NCI-H526 (cell line): ENCODE measurements around the gene RAPGEF2.
A peak's percentile ranks its signal among the peaks of the same experiment; 100 is the strongest.

ENCODE experiments used
- DNase-seq, 2 experiments: peaks; one replicate each; lab custom pipeline; 2025; lab: John Stamatoyannopoulos, UW

RAPGEF2 gene

DNA sequence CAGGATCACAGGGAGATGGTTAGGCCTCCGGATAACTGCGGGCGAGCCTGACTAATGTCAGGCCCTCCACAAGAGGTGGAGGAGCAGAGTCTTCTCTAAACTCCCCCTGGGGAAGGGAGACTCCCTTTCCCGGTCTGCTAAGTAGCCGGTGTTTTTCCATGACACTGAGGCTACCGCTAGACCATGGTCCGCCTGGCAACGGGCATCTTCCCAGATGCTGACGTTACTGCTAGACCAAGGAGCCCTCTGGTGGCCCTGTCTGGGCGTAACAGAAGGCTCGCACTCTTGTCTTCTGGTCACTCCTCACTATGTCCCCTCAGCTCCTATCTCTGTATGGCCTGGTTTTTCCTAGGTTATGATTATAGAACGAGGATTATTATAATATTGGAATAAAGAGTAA, 213.0 kb downstream of the RAPGEF2 start:
- peak in 1 of 2 experiments; percentile 22 for DNase-seq

GRCh38 chr4:159317203-159317602, 214.3 kb downstream of the RAPGEF2 start:
- no peak for DNase-seq

GRCh38 chr4:159319027-159319426, 216.1 kb downstream of the RAPGEF2 start:
- DNase-seq, result no peak

DNA sequence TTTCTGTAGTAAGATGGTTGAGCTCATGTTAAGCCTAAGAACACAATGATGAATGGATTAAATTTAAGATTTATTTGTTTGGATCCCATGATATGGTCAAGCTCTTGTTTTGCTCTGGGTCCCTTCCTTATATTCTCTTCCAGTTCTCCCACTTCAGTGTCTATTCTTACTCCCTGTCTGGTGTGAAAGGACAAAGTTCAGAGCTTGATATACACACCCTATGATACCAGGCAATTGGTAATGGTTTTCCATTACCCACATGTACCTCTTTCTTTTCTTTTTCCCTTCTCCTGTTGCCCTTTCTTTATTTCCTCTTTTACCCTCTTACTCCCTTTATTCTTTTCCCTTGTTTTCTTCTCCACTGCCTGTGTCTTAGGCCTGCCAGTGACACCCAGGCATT, 223.6 kb downstream of the RAPGEF2 start:
- no peak for DNase-seq

DNA sequence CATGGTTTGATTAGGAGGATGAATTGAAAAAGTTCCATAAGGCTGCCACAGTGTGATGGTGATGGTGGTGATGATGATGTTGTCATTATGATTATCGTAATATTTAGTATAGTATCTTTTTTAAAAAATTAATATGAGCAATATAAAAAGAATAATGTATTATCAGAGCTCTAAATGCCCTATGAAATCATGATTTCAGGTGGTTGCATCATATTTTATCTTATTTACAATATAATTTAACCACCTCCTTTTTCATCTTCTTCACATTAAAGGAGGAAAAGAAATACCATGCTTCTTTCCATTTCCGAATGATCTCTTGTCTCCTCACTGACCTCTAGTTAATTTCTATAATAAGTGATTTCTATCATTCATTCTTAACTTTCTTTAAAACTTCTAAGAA, 225.9 kb downstream of the RAPGEF2 start:
- no peak for DNase-seq

GRCh38 chr4:159334461-159334860, 231.6 kb downstream of the RAPGEF2 start:
- DNase-seq, result no peak

- no peak for DNase-seq
Observed at GRCh38 chr4:159337041-159337440, 234.2 kb downstream of the RAPGEF2 start.

DNA sequence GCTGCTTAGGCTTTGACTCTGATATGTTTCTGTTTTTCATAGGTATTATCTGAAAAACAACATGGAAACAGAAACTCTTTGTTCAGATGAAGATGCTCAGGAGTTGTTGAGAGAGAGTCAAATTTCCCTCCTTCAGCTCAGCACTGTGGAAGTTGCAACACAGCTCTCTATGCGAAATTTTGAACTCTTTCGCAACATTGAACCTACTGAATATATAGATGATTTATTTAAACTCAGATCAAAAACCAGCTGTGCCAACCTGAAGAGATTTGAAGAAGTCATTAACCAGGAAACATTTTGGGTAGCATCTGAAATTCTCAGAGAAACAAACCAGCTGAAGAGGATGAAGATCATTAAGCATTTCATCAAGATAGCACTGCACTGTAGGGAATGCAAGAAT, 238.6 kb downstream of the RAPGEF2 start:
- DNase-seq, result no peak

DNA sequence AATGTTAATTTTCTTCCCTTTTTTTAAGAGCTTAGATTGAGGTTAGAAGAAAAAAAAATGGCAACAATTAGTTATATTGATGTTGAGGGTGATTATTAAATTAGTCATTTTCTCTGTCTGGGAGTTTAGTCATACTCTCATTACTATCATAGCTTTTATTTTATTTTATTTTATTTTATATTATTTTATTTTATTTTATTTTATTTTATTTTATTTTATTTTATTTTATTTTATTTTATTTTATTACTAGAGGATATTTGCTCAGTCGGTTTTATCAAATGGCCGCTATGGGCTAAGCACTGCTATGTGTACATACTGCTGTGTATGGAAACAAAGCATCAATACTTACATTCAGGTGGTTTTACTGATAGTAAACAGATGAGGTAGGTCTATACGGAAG, 239.5 kb downstream of the RAPGEF2 start:
- no peak for DNase-seq

GRCh38 chr4:159343116-159343515, 240.2 kb downstream of the RAPGEF2 start:
- DNase-seq, result no peak

GRCh38 chr4:159344877-159345276, 242.0 kb downstream of the RAPGEF2 start:
- DNase-seq, result no peak

- DNase-seq, result no peak
Observed at GRCh38 chr4:159346681-159347080, 243.8 kb downstream of the RAPGEF2 start.

- DNase-seq, result no peak
Observed at GRCh38 chr4:159347813-159348212, 244.9 kb downstream of the RAPGEF2 start.

GRCh38 chr4:159349332-159349731, 246.5 kb downstream of the RAPGEF2 start:
- DNase-seq, result no peak

- no peak for DNase-seq
Observed at GRCh38 chr4:159352609-159353008, 249.7 kb downstream of the RAPGEF2 start.

GRCh38 chr4:159353422-159354116, 250.7 kb downstream of the RAPGEF2 start:
- DNase-seq, result no peak

DNA sequence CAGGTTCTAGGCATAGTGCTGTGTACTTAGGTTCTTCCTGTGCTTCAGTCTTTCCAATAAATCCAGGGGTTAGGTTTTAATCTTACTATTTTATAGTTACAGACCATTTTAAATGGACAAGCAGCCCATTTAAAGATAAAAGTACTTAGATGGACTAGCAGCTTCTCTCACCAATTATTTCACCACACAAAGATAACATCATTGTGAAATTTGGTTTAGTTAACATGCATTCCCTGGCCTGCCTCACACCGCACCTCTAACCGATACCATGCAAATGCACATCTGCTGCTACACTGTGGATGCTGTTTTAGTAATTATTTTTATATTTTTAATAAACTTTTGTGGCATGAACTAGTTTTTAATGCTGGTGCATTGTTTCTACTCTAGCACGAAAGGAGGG, 252.6 kb downstream of the RAPGEF2 start:
- DNase-seq, result peak; percentile 42 to 70

DNA sequence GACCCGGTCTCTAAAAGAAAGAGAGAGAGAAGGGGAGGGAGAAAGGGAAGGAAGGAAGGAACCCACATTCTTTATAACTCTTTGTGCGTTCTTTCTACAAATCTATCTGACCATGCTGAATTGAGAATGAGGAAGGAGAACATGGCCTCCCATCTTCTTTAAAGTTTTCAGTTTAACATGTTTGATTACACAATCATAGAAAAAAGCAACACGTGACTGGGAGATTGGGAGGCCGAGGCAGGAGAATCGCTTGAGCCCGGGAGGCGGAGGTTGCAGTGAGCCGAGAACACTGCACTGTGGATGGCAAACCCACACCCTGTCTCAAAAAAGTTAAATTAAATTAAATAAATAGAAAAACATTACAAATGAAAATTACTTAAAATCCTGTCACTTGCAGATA, 254.5 kb downstream of the RAPGEF2 start:
- no peak for DNase-seq

GRCh38 chr4:159358226-159358625, 255.3 kb downstream of the RAPGEF2 start:
- DNase-seq, result no peak

- DNase-seq, result no peak
Observed at GRCh38 chr4:159360549-159360948, 257.7 kb downstream of the RAPGEF2 start.

- no peak for DNase-seq
Observed at GRCh38 chr4:159363361-159363760, 260.5 kb downstream of the RAPGEF2 start.

- DNase-seq, result no peak
Observed at GRCh38 chr4:159366966-159367780, 264.3 kb downstream of the RAPGEF2 start.

DNA sequence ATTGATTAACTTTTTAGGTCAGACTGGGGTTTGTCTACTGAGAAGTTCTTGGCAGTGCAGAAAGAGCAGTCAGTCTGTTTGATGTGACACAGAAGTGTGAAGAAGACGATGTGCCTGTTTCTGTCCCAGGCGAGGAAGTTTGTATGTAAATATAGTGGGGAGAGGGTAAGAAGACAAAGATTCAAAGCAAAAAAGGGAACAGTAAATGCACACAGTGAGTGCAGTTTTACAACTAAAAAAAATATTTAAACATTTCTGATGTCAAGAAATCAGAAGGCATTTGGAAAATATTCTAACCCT, 264.9 kb downstream of the RAPGEF2 start:
- no peak for DNase-seq

DNA sequence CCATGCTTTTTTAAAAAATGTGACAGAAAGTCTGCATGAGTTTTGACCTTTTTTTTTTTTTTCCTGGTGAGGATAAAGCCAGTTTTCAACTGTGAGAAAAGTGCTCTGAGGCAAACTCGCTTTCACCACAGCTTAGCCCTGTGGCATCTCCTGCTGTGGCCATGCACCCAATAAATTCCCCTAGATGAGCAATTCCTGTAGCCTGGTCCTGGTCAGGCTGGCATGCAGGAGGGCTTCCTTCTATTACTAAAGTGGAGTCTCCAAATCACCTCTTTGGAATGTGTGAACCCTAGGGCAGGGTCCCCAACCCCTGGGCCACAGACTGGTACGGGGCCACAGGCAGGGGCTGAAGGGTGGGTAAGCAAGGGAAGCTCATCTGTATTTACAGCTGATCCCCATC, 265.4 kb downstream of the RAPGEF2 start:
- no peak for DNase-seq
